ENCODE results near the gene CDPF1.

CDPF1 gene

GRCh38 chr22:46280063-46280817 is 30.1 kb upstream of the CDPF1 start:
- no peak for FAIRE-seq
- DNase-seq (ENCODE audit: insufficient read length, low spot score) = no peak
- TF ChIP-seq CTCF (IDR thresholded peaks at IDR 0.05; ENCODE audit: insufficient read depth, missing control alignments) = no peak

DNA sequence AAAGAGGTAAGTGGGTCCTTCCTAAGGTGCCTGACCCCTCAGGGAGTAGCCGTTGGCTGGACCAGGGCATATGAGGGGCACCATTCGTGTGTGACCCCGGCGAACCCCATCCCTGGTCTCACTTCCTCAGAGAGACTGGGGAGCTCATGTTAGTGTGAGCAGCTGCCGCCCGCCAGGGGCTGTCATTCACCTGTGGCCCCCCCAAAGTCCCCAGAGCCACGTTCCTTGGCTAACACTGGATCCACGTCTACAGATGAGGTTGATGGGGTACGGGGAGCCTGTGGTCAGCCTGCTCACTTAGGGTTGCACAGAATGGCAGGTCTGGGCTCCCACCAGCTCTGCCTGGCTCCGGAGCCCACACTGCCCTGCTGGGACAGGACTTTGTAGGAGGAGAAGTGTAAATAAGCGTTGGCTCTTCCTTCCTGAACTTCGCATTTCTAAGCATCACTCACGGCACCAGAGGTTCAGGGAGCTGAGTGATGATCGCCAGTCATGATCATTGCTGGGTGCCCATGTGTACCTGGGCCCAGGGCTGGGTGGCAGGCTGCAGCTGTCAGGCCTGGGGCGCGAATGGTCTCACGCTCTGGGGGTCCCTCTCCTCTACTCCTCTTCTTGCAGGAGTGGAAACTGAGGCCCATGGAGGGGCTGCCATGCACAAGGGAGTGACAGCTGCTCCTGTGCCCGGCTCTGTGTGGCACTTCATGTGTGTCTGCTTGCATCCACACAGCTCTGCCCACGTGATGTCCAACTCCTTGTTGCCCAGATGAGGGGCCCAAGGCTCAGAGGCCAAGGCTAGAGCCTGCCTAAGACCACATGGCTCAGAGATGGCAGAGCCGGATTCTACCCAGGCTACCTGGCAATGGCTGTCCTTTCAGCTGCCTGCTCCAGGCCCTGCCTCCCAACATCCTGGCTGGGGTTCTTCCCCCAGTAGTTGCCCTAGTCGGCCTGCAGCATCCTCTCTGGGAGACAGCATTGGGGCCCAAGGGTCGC is 28.9 kb upstream of the CDPF1 start:
- FAIRE-seq (no peak), DNase-seq (ENCODE audit: insufficient read length, low spot score) (no peak)
- TF ChIP-seq CTCF (IDR thresholded peaks at IDR 0.05; ENCODE audit: insufficient read depth, missing control alignments) = no peak

DNA sequence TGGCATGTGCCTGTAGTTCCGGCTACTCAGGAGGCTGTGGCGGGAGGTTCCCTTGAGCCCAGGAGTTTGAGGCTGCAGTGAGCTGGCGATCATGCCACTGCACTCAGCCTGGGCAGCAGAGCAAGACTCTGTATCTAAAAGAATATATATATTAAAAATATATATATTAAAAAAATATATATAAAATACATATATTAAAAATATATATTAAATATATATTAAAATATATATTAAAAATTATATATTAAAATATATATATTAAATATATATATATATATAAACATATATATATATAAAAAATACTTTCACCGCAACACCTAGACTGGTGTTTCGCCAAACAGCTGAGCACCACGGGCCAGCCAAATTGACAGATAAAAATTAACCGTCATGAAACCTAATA is 26.5 kb upstream of the CDPF1 start:
- DNase-seq (ENCODE audit: insufficient read length, low spot score) = no peak
- no peak for TF ChIP-seq CTCF (IDR thresholded peaks at IDR 0.05; ENCODE audit: insufficient read depth, missing control alignments)
- no peak for FAIRE-seq

GRCh38 chr22:46275455-46276122 is 25.5 kb upstream of the CDPF1 start:
- TF ChIP-seq CTCF (IDR thresholded peaks at IDR 0.05; ENCODE audit: insufficient read depth, missing control alignments) = no peak
- DNase-seq (ENCODE audit: insufficient read length, low spot score) = no peak
- FAIRE-seq = no peak

DNA sequence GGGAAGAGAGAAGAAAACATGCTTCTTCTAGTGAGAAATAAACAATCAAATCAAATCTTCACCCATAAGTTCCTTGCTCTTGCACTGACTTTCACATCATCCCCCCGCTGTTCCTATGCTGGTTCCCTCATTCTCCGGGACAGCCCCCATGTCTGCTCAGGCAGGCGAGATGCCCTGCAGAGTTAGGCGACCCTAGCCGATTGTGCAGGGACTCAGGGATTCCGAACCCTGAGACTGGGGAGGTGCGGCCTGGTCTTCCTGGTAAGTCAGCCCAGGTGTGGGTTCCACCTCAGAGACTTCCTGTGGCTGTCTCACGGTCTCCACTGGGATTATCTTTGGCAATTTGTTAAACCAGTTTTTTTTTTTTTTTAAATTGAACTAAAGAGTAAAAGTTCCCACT is 24.3 kb upstream of the CDPF1 start:
- DNase-seq (ENCODE audit: insufficient read length, low spot score) = no peak
- no peak for TF ChIP-seq CTCF (IDR thresholded peaks at IDR 0.05; ENCODE audit: insufficient read depth, missing control alignments)
- no peak for FAIRE-seq

DNA sequence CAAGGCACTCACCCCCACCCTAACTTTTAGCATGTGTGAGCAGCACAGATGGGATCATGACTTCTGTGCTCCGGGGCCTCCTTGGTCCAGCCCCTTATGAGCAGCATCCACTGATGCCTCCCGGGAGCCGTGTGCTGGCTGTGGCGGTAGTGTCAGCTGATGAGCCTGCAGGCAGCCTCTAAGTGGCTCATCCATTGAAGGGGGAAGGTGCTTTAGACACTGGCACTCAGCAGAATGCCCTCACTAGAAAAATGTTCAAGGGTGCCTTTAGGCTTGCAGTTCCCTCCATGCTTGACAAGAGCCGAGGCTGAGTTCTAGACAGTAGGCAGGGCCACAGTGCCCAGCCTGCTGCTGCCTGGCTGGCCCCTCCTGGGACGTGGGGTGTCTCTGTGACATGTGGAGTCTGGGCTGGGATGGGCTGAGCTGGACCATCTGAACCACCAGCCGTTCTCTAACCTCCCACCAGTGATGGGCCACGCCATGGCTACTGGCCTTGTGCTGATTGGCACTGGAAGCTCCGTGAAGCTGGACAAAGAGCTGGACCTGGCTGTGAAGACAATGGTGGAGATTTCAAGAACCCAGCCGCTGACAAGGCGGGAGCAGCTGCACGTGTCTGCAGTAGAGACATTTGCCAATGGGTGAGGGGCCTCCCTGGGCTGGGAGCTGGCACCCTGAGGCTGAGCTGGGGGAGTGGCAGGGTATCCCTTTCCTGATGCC is 23.5 kb upstream of the CDPF1 start:
- TF ChIP-seq CTCF (IDR thresholded peaks at IDR 0.05; ENCODE audit: insufficient read depth, missing control alignments) = no peak
- FAIRE-seq (no peak), DNase-seq (ENCODE audit: insufficient read length, low spot score) (no peak)
